Smooth muscle cell (in vitro differentiated cells): ENCODE results near the gene TNFRSF18. TPM values are rescaled to one million over a fixed set of nuclear protein-coding genes. Genes with fewer than 3 reads are reported as not detected.

Experiments
- DNase-seq: peaks from one replicate; lab custom pipeline; 2025; ENCODE audit not compliant: unreplicated experiment; lab: John Stamatoyannopoulos, UW
- H2AFZ ChIP-seq: fragments of 200-600 bp; sonication (generic); 2 replicates; pipeline ENCODE4 v1.6.0; 2016; ENCODE audit warnings: antibody characterized with exemption, low read depth, mild to moderate bottlenecking
- H3F3A ChIP-seq: fragments of 200-600 bp; sonication (generic); 2 replicates; pipeline ENCODE4 v1.6.0; 2017; ENCODE audit warnings: antibody characterized with exemption, low read depth
- H3K27ac ChIP-seq: fragments of 200-600 bp; sonication (generic); 2 replicates; pipeline ENCODE4 v1.5.1; 2016; ENCODE audit warnings: low read depth, mild to moderate bottlenecking
- H3K27me3 ChIP-seq: fragments of 200-600 bp; sonication (generic); 2 replicates; pipeline ENCODE4 v1.6.1; 2016; ENCODE audit warnings: low read depth, mild to moderate bottlenecking
- H3K36me3 ChIP-seq: fragments of 200-600 bp; sonication (generic); 2 replicates; pipeline ENCODE4 v1.5.1; 2016; ENCODE audit warnings: low read depth
- H3K4me1 ChIP-seq: fragments of 200-600 bp; sonication (generic); 2 replicates; pipeline ENCODE4 v1.5.1; 2016; ENCODE audit warnings: low read depth
- H3K4me2 ChIP-seq: fragments of 200-600 bp; sonication (generic); 2 replicates; pipeline ENCODE4 v1.6.0; 2016; ENCODE audit warnings: mild to moderate bottlenecking
- H3K4me3 ChIP-seq: fragments of 200-600 bp; sonication (generic); 2 replicates; pipeline ENCODE4 v1.5.1; 2016; ENCODE audit warnings: mild to moderate bottlenecking
- H3K79me2 ChIP-seq: fragments of 200-600 bp; sonication (generic); 2 replicates; pipeline ENCODE4 v1.6.0; 2016; ENCODE audit warnings: low read depth, mild to moderate bottlenecking
- H3K9ac ChIP-seq: fragments of 200-600 bp; sonication (generic); 2 replicates; pipeline ENCODE4 v1.6.0; 2016; ENCODE audit warnings: low read depth
- H3K9me3 ChIP-seq: fragments of 200-600 bp; sonication (generic); replicated peaks from 2 replicates; pipeline ENCODE4 v1.5.1; 2016; ENCODE audit warnings: low read depth
- H4K20me1 ChIP-seq: fragments of 200-600 bp; sonication (generic); 2 replicates; pipeline ENCODE4 v1.6.0; 2016; ENCODE audit warnings: low read depth
- CTCF ChIP-seq: fragments of 200-600 bp; sonication (generic); IDR thresholded peaks from 2 replicates; pipeline ENCODE4 v1.5.1; 2017; ENCODE audit warnings: borderline replicate concordance, mild to moderate bottlenecking, antibody characterized with exemption; ENCODE audit not compliant: insufficient read depth, poor library complexity, severe bottlenecking
- WGBS: methylation state at CpG from one replicate; pipeline ENCODE4 v1.1.7; 2016; ENCODE audit warnings: low lambda C conversion rate; 5-methylcytosine and 5-hydroxymethylcytosine counted together
- polyA plus RNA-seq: library from polyadenylated mRNA; unstranded; fragments of >200 nt; fragmentation: Nextera tagmentation; extraction: Ambion mirVana; gene quantifications from 2 replicates; pipeline ENCODE4 v1.2.1, GENCODE V29; 2016
- total RNA-seq: library from RNA; depleted of rRNA; stranded (reverse); fragments of >200 nt; gene quantifications from 2 replicates; pipeline ENCODE4 v1.2.3, GENCODE V29; 2014

The TNFRSF18 gene
- total and polyA plus RNA-seq, 2 experiments from 2014 or later = 4.8 to 12.2 TPM

DNA sequence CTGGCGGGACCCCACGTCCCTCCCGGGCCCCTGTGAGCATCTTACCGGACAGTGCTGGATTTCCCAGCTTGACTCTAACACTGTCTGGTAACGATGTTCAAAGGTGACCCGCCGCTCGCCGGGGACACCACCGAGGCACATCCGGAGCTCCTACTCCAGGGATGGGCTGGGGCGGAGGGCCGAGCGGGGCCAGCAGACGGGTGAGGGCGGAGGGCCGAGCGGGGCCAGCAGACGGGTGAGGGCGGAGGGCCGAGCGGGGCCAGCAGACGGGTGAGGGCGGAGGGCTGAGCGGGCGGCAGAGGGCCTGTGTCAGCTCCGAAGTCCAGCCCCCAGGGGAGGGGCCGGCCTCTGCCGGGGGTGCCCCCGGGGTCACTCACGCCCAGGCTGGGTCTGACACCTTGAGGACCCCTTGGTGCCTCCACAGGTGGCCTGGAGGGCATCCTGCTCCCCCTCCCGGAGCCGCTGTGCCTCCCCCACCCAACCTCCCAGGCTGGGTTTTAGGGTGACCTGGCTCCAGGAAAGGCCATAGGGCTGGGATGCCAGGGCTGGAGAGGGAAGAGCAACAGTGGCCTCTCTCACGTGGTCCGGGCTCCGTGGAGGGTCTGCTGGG, 38.4 kb downstream of the TNFRSF18 start:
- Histone ChIP-seq H3K36me3 (no peaks in the 10 kb centered on the region), H3K9ac (no peak overlapping the region), H2AFZ (no peak overlapping the region), H3K4me3 (no peak overlapping the region), H3K9me3 (no peaks in the 10 kb centered on the region), H3K4me2 (no peak overlapping the region), H3K79me2 (no peaks in the 10 kb centered on the region), H3K4me1 (peaks cover 12% of the 10 kb centered on the region), H3K27ac (no peak overlapping the region), H3F3A (no peaks in the 10 kb centered on the region), H3K27me3 (peaks cover under 1% of the 10 kb centered on the region), H4K20me1 (no peaks in the 10 kb centered on the region)
- no peak for TF ChIP-seq CTCF
- 89% methylated on average over 32 of the region's 36 CpGs for WGBS
- DNase-seq = no peak

DNA sequence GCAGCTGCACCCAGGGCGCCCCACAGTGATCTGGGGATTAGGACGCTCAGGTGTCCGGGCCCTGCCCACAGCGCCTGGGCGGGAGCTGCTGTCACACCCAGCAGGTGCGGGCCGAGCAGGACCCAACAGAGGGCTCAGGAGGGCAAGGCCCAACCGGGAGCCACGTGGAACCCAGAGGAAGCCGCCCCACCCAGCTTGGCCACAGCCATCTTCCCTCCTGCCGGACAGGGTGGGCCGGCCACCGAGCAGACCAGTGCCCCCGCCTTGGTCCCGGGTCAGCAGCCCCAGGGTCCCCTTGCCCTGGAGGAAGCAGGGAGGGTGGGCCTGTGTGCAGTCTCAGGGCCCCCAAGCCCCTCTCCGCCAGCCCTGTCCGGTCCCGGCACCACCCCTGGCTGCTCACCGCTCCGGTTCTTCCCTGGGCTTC, 39.0 kb downstream of the TNFRSF18 start:
- no peaks in the 10 kb centered on the region for H4K20me1 ChIP-seq
- no peaks in the 10 kb centered on the region for H3F3A ChIP-seq
- peaks cover 12% of the 10 kb centered on the region for H3K4me1 ChIP-seq
- H3K27me3 ChIP-seq = peaks cover 6% of the 10 kb centered on the region
- H2AFZ ChIP-seq = no peak overlapping the region
- 95% methylated on average over 20 of the region's 20 CpGs for WGBS
- no peaks in the 10 kb centered on the region for H3K9me3 ChIP-seq
- H3K4me2 ChIP-seq = no peak overlapping the region
- DNase-seq = no peak
- no peaks in the 10 kb centered on the region for H3K79me2 ChIP-seq
- H3K27ac ChIP-seq = no peak overlapping the region
- H3K36me3 ChIP-seq = no peaks in the 10 kb centered on the region
- H3K4me3 ChIP-seq = no peak overlapping the region
- TF ChIP-seq CTCF = no peak
- H3K9ac ChIP-seq = no peak overlapping the region

- H3K9me3 ChIP-seq = no peaks in the 10 kb centered on the region
- H3K9ac ChIP-seq = no peak overlapping the region
- no peak for TF ChIP-seq CTCF
- no peaks in the 10 kb centered on the region for H3K79me2 ChIP-seq
- no peaks in the 10 kb centered on the region for H3K36me3 ChIP-seq
- no peaks in the 10 kb centered on the region for H3F3A ChIP-seq
- H3K4me1 ChIP-seq = peaks cover 12% of the 10 kb centered on the region
- WGBS = 96% methylated on average over 23 of the region's 44 CpGs
- no peaks in the 10 kb centered on the region for H4K20me1 ChIP-seq
- no peak overlapping the region for H2AFZ ChIP-seq
- no peak overlapping the region for H3K4me3 ChIP-seq
- no peak overlapping the region for H3K27ac ChIP-seq
- DNase-seq = no peak
- peaks cover 10% of the 10 kb centered on the region for H3K27me3 ChIP-seq
- H3K4me2 ChIP-seq = no peak overlapping the region
These were observed 39.6 kb downstream of the TNFRSF18 start for GRCh38 chr1:1166642-1167397.
